Transverse colon (tissue), 4 donors: ENCODE data around the gene RTKN2. TPM values are rescaled to one million over a fixed set of nuclear protein-coding genes. Genes with fewer than 3 reads are reported as not detected.

ENCODE experiments used
- DNase-seq: peaks from one replicate; pipeline ENCODE4 v3.0.0-alpha.2; 2019
- H3K27ac ChIP-seq, 4 donors: fragments of 200-600 bp; sonication (generic); 2 replicates each; pipeline ENCODE4 v1.5.1; 2016 to 2018; ENCODE audit warnings: inconsistent platforms in 4 of 4
- H3K27me3 ChIP-seq: fragments of 200-600 bp; sonication (generic); 2 replicates; pipeline ENCODE4 v1.5.1; 2017; ENCODE audit warnings: inconsistent platforms
- H3K36me3 ChIP-seq, 4 donors: fragments of 200-600 bp; sonication (generic); 2 replicates each; pipeline ENCODE4 v1.5.1; 2017 to 2019; ENCODE audit warnings: inconsistent platforms in 4 of 4
- H3K4me1 ChIP-seq, 4 donors: fragments of 200-600 bp; sonication (generic); 2 replicates each; pipeline ENCODE4 v1.5.1; 2017 to 2020; ENCODE audit warnings: inconsistent platforms in 4 of 4
- H3K4me3 ChIP-seq, 4 donors: fragments of 200-600 bp; sonication (generic); 1 replicate in 1 of 4; 2 replicates in 3 of 4; pipeline versions ENCODE4 v1.5.1 to v1.6.1; 2017 to 2019; ENCODE audit warnings: inconsistent platforms in 4 of 4
- H3K9me3 ChIP-seq, 2 donors: fragments of 200-600 bp; sonication (generic); 2 replicates each; pipeline ENCODE4 v1.5.1; 2017 to 2019; ENCODE audit warnings: inconsistent platforms in 2 of 2
- CTCF ChIP-seq, 5 experiments: fragments of 200-600 bp in 3 of 5; fragments of 450-650 bp in 2 of 5; sonication (generic) in 3 of 5; IDR thresholded peaks; 1 replicate in 2 of 5; 2 replicates in 3 of 5; pipeline ENCODE4 v1.5.1; 2016 to 2017; ENCODE audit warnings: antibody characterized with exemption in 5 of 5, inconsistent platforms in 3 of 5, mild to moderate bottlenecking in 2 of 5, moderate library complexity in 1 of 5
- EP300 ChIP-seq: sonication (generic); formaldehyde crosslinking; IDR thresholded peaks from one replicate; pipeline ENCODE4 v1.6.1; 2017; ENCODE audit warnings: antibody characterized with exemption, low read depth
- POLR2A ChIP-seq: fragments of 450-650 bp; IDR thresholded peaks from one replicate; pipeline ENCODE4 v1.6.1; 2016; ENCODE audit warnings: antibody characterized with exemption, mild to moderate bottlenecking, moderate library complexity
- POLR2AphosphoS5 ChIP-seq, 3 donors: sonication (generic); formaldehyde crosslinking; IDR thresholded peaks; one replicate each; pipeline ENCODE4 v1.6.1; 2016; ENCODE audit warnings: antibody characterized with exemption in 3 of 3
- WGBS, 2 donors: methylation state at CpG; one replicate each; pipeline ENCODE4 v1.1.5; 2018; ENCODE audit warnings: low coverage in 1 of 2; 5-methylcytosine and 5-hydroxymethylcytosine counted together
- in situ Hi-C, 4 donors: fragments of 200-750 bp; cut with MboI; loops; one replicate each; pipeline versions ENCODE4 v1.15.0 to v1.15.1; 2017; ENCODE audit warnings: low sequenced_read_pairs in 3 of 4, low pct_ligation_motif_present in 1 of 4, low pct_unique_long_range_greater_than_20kb in 1 of 4
- intact Hi-C: fragments of 100-400 bp; cut with DNase I; formaldehyde crosslinking; loops from one replicate; pipeline ENCODE4 v1.15.1; 2023; ENCODE audit warnings: low total_unique reads
- total RNA-seq, 4 donors: library from RNA; depleted of rRNA; stranded (reverse); fragments of >200 nt; gene quantifications; one replicate each; pipeline ENCODE4 v1.1.0, GENCODE V29; 2016

Gene RTKN2
- total RNA-seq, 4 donors from 2014 or later: under 0.01 to 2.7 (median 0.68) TPM; not detected in 1

GRCh38 chr10:62307635-62308034 is 39.0 kb upstream of the RTKN2 start:
- Histone ChIP-seq H3K27me3 (no peaks in the 10 kb centered on the region), H3K9me3 (no peaks in the 10 kb centered on the region), H3K27ac (no peak overlapping the region), H3K4me1 (no peaks in the 10 kb centered on the region), H3K4me3 (no peak overlapping the region), H3K36me3 (no peaks in the 10 kb centered on the region)
- no peak for DNase-seq
- intact Hi-C loops: no loop called here
- no peak for TF ChIP-seq CTCF (IDR thresholded peaks at IDR 0.05)
- no peak for TF ChIP-seq EP300
- no peak for TF ChIP-seq POLR2AphosphoS5 (IDR thresholded peaks at IDR 0.05)
- no peak for TF ChIP-seq POLR2A
- 66% methylated on average over 4 of the region's 4 CpGs; no CpG with 5 or more reads in 1 of the 2 donors for whole genome bisulfite sequencing, 2 donors
- in situ Hi-C loops: no loop called here

DNA sequence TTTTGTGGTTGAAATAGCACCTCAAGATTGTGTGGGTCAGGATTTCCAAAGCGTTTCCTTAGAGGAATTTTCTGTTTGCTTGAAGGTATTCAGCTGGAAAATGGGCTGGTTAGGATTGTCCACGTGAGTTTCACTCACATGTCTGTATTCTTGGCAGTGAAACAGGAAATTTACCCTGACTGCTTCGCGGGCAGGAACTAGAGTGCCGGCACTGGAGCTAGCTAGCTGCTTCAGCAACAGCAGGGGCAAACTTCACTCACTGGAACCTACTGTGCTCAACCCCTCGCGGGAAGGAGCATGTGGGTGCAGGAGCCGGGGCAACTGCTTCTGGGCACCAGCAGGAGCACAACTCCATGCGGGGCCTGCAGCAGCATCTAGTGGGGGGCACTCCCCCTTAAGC is 38.0 kb upstream of the RTKN2 start:
- no peaks in the 10 kb centered on the region for H3K4me1 ChIP-seq
- 33 to 75% methylated on average over 2 to 9 of the region's 9 CpGs for WGBS, 2 donors
- no peak overlapping the region for H3K4me3 ChIP-seq
- DNase-seq: no peak
- H3K36me3 ChIP-seq: no peaks in the 10 kb centered on the region
- intact Hi-C loops: no loop called here
- H3K27me3 ChIP-seq: no peaks in the 10 kb centered on the region
- no peak for TF ChIP-seq EP300
- TF ChIP-seq POLR2AphosphoS5 (IDR thresholded peaks at IDR 0.05): no peak
- no peak for TF ChIP-seq POLR2A
- no peaks in the 10 kb centered on the region for H3K9me3 ChIP-seq
- no peak overlapping the region for H3K27ac ChIP-seq
- in situ Hi-C loops: no loop called here

- no peaks in the 10 kb centered on the region for H3K27me3 ChIP-seq
- intact Hi-C loops (no loop called here), in situ Hi-C loops (no loop called here)
- TF ChIP-seq POLR2AphosphoS5 (IDR thresholded peaks at IDR 0.05): no peak
- no peak for TF ChIP-seq POLR2A
- TF ChIP-seq EP300: no peak
- no peak for TF ChIP-seq CTCF (IDR thresholded peaks at IDR 0.05)
- no peak overlapping the region for H3K27ac ChIP-seq
- H3K4me1 ChIP-seq: no peaks in the 10 kb centered on the region
- 71 to 72% methylated on average over 1 of the region's 1 CpG for WGBS, 2 donors
- DNase-seq: no peak
- H3K4me3 ChIP-seq: no peak overlapping the region
- H3K9me3 ChIP-seq: no peaks in the 10 kb centered on the region
- H3K36me3 ChIP-seq: no peaks in the 10 kb centered on the region
Measured at GRCh38 chr10:62305813-62306212, 37.2 kb upstream of the RTKN2 start.

DNA sequence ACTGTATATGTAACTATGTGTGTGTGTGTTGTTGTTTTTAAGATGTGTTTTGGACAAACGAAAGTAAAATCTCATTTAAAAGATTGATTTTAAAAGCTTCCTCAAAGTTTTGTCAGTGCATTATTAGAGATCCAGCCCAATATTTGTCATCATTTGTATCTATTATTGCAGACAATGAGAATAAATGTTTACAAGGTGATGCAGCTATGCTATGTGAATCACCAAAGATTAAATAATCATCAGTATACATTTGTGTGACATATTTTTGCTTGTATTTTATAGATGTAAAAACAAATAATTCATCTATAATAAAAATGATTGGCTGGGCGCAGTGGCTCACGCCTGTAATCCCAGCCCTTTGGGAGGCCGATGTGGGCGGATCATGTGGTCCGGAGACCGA is 35.3 kb upstream of the RTKN2 start:
- H3K27ac ChIP-seq: no peak overlapping the region
- no peak for DNase-seq
- WGBS, 2 donors: 91% methylated on average over 7 of the region's 7 CpGs
- TF ChIP-seq POLR2AphosphoS5 (IDR thresholded peaks at IDR 0.05) (no peak), CTCF (IDR thresholded peaks at IDR 0.05) (no peak), EP300 (no peak), POLR2A (no peak)
- no peaks in the 10 kb centered on the region for H3K27me3 ChIP-seq
- intact Hi-C loops: no loop called here
- no peak overlapping the region for H3K4me3 ChIP-seq
- no peaks in the 10 kb centered on the region for H3K4me1 ChIP-seq
- in situ Hi-C loops: no loop called here
- H3K9me3 ChIP-seq: no peaks in the 10 kb centered on the region
- H3K36me3 ChIP-seq: no peaks in the 10 kb centered on the region

GRCh38 chr10:62302760-62303159 is 34.1 kb upstream of the RTKN2 start:
- DNase-seq: no peak
- intact Hi-C loops (no loop called here), in situ Hi-C loops (no loop called here)
- H3K9me3 ChIP-seq: no peaks in the 10 kb centered on the region
- H3K27ac ChIP-seq: no peak overlapping the region
- no peaks in the 10 kb centered on the region for H3K36me3 ChIP-seq
- WGBS, 2 donors: 75 to 80% methylated on average over 3 to 4 of the region's 4 CpGs
- H3K4me3 ChIP-seq: no peak overlapping the region
- no peaks in the 10 kb centered on the region for H3K27me3 ChIP-seq
- no peaks in the 10 kb centered on the region for H3K4me1 ChIP-seq
- no peak for TF ChIP-seq CTCF (IDR thresholded peaks at IDR 0.05)
- TF ChIP-seq POLR2A: no peak
- TF ChIP-seq EP300: no peak
- TF ChIP-seq POLR2AphosphoS5 (IDR thresholded peaks at IDR 0.05): no peak
